ENCODE measurements around the gene NEK7. TPM values are rescaled to one million over a fixed set of nuclear protein-coding genes. Genes with fewer than 3 reads are reported as not detected.

The NEK7 gene
- polyA plus RNA-seq, 1 donor from 2014 or later: 3.3 TPM

GRCh38 chr1:198167436-198167934, 10.7 kb downstream of the NEK7 start:
- H3K79me2 ChIP-seq (replicated peaks; ENCODE audit: insufficient read depth, low read length): peaks cover 23% of the 10 kb centered on the region
- no peaks in the 10 kb centered on the region for H3K9me3 ChIP-seq (ENCODE audit: low read length)
- no peak overlapping the region for H3K4me3 ChIP-seq (ENCODE audit: low read length)
- H3K4me2 ChIP-seq (ENCODE audit: low read length): no peak overlapping the region
- no peaks in the 10 kb centered on the region for H3F3A ChIP-seq (ENCODE audit: insufficient read depth, low read length, poor library complexity, severe bottlenecking)
- no peak overlapping the region for H2AFZ ChIP-seq (ENCODE audit: low read depth, low read length)
- TF ChIP-seq EP300 (conservative IDR thresholded peaks at IDR 0.05; ENCODE audit: poor library complexity, severe bottlenecking) (no peak), REST (IDR thresholded peaks at IDR 0.05; ENCODE audit: borderline replicate concordance) (no peak), SMC3 (conservative IDR thresholded peaks at IDR 0.05; ENCODE audit: poor library complexity) (no peak), POLR2AphosphoS5 (IDR thresholded peaks at IDR 0.05) (no peak), CTCF (IDR thresholded peaks at IDR 0.05; ENCODE audit: poor library complexity, severe bottlenecking) (no peak), TAF1 (IDR thresholded peaks at IDR 0.05; ENCODE audit: low read depth) (no peak), RAD21 (conservative IDR thresholded peaks at IDR 0.05) (no peak), MXI1 (conservative IDR thresholded peaks at IDR 0.05; ENCODE audit: poor library complexity, severe bottlenecking) (no peak), EZH2 (IDR thresholded peaks at IDR 0.05; ENCODE audit: borderline replicate concordance, insufficient read depth, low read length, poor library complexity, severe bottlenecking) (no peak)
- H4K20me1 ChIP-seq (ENCODE audit: insufficient read depth): no peaks in the 10 kb centered on the region
- H3K9ac ChIP-seq (ENCODE audit: low read length): no peak overlapping the region
- H3K27ac ChIP-seq (ENCODE audit: low read length): no peak overlapping the region
- no peaks in the 10 kb centered on the region for H3K27me3 ChIP-seq (ENCODE audit: insufficient read depth, low read depth, low read length)
- no peaks in the 10 kb centered on the region for H3K36me3 ChIP-seq (ENCODE audit: insufficient read depth, low read length)
- no peaks in the 10 kb centered on the region for H3K9me2 ChIP-seq (ENCODE audit: insufficient read depth, low read length)

- no peak overlapping the region for H3K4me2 ChIP-seq (ENCODE audit: low read length)
- H3K27me3 ChIP-seq (ENCODE audit: insufficient read depth, low read depth, low read length): no peaks in the 10 kb centered on the region
- H4K20me1 ChIP-seq (ENCODE audit: insufficient read depth): no peaks in the 10 kb centered on the region
- no peak overlapping the region for H3K27ac ChIP-seq (ENCODE audit: low read length)
- H2AFZ ChIP-seq (ENCODE audit: low read depth, low read length): no peak overlapping the region
- no peaks in the 10 kb centered on the region for H3F3A ChIP-seq (ENCODE audit: insufficient read depth, low read length, poor library complexity, severe bottlenecking)
- H3K9ac ChIP-seq (ENCODE audit: low read length): no peak overlapping the region
- no peaks in the 10 kb centered on the region for H3K36me3 ChIP-seq (ENCODE audit: insufficient read depth, low read length)
- peaks cover 16% of the 10 kb centered on the region for H3K79me2 ChIP-seq (replicated peaks; ENCODE audit: insufficient read depth, low read length)
- TF ChIP-seq CTCF (IDR thresholded peaks at IDR 0.05; ENCODE audit: poor library complexity, severe bottlenecking) (no peak), TAF1 (IDR thresholded peaks at IDR 0.05; ENCODE audit: low read depth) (no peak)
- H3K9me2 ChIP-seq (ENCODE audit: insufficient read depth, low read length): no peaks in the 10 kb centered on the region
- H3K4me3 ChIP-seq (ENCODE audit: low read length): no peak overlapping the region
- H3K9me3 ChIP-seq (ENCODE audit: low read length): no peaks in the 10 kb centered on the region
Observed at GRCh38 chr1:198168227-198168626, 11.4 kb downstream of the NEK7 start.

Measured in neural cell (in vitro differentiated cells).